Uterus (tissue), 2 donors: ENCODE results near the gene ADCY4.

ENCODE experiments used
- POLR2A ChIP-seq, 2 donors: fragments of 450-650 bp; IDR thresholded peaks; one replicate each; pipeline ENCODE4 v1.6.1; 2016; ENCODE audit warnings: antibody characterized with exemption in 2 of 2, mild to moderate bottlenecking in 1 of 2, moderate library complexity in 1 of 2
- TF ChIP-seq, protein P1 (sequence below), 4 experiments: fragments of 200-600 bp in 2 of 4; fragments of 450-650 bp in 2 of 4; sonication (generic) in 2 of 4; IDR thresholded peaks; one replicate each; pipeline ENCODE4 v1.5.1; 2016 to 2019; ENCODE audit warnings: antibody characterized with exemption in 4 of 4, mild to moderate bottlenecking in 2 of 4, moderate library complexity in 1 of 4

DNA sequence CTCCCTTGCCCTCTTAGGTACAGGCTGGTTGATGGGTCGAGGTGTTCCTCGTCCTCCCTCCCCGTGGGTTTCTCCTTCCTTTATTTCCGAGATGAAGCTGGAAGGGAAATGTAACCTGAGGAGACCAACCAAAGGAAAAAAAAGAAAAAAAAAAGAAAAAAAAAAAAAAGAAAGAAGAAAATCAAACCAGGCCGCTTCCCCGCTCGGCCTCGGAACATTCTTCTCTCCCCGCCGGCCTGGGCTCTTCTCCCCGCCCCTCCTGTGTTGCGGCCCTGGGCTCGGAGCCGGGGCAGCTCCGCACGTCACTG lies 31.5 kb upstream of the ADCY4 start:
- TF ChIP-seq POLR2A (IDR thresholded peaks at IDR 0.05): no peak
- TF ChIP-seq, protein P1, sequence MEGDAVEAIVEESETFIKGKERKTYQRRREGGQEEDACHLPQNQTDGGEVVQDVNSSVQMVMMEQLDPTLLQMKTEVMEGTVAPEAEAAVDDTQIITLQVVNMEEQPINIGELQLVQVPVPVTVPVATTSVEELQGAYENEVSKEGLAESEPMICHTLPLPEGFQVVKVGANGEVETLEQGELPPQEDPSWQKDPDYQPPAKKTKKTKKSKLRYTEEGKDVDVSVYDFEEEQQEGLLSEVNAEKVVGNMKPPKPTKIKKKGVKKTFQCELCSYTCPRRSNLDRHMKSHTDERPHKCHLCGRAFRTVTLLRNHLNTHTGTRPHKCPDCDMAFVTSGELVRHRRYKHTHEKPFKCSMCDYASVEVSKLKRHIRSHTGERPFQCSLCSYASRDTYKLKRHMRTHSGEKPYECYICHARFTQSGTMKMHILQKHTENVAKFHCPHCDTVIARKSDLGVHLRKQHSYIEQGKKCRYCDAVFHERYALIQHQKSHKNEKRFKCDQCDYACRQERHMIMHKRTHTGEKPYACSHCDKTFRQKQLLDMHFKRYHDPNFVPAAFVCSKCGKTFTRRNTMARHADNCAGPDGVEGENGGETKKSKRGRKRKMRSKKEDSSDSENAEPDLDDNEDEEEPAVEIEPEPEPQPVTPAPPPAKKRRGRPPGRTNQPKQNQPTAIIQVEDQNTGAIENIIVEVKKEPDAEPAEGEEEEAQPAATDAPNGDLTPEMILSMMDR (IDR thresholded peaks at IDR 0.05): no peak
